LNCAP (cell line): ENCODE measurements around the gene TMEM100.

ENCODE experiments used
- TF ChIP-seq, protein P1 (sequence below): fragments of 450-650 bp; IDR thresholded peaks from 2 replicates; pipeline ENCODE4 v1.5.1; 2017; ENCODE audit warnings: mild to moderate bottlenecking

The TMEM100 gene

GRCh38 chr17:55722742-55723487, at the start of gene TMEM100:
Gene TMEM100 (minus strand): TSS chr17:55722864. CDS start chr17:55721070, 1,794 bp downstream.
- TF ChIP-seq, protein P1, sequence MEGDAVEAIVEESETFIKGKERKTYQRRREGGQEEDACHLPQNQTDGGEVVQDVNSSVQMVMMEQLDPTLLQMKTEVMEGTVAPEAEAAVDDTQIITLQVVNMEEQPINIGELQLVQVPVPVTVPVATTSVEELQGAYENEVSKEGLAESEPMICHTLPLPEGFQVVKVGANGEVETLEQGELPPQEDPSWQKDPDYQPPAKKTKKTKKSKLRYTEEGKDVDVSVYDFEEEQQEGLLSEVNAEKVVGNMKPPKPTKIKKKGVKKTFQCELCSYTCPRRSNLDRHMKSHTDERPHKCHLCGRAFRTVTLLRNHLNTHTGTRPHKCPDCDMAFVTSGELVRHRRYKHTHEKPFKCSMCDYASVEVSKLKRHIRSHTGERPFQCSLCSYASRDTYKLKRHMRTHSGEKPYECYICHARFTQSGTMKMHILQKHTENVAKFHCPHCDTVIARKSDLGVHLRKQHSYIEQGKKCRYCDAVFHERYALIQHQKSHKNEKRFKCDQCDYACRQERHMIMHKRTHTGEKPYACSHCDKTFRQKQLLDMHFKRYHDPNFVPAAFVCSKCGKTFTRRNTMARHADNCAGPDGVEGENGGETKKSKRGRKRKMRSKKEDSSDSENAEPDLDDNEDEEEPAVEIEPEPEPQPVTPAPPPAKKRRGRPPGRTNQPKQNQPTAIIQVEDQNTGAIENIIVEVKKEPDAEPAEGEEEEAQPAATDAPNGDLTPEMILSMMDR, result no peak

GRCh38 chr17:55772086-55772485, 49.4 kb upstream of the TMEM100 start:
- TF ChIP-seq, protein P1, result no peak

- TF ChIP-seq, protein P1, result peak; percentile 62
These were observed 47.7 kb upstream of the TMEM100 start for GRCh38 chr17:55770196-55770870.

DNA sequence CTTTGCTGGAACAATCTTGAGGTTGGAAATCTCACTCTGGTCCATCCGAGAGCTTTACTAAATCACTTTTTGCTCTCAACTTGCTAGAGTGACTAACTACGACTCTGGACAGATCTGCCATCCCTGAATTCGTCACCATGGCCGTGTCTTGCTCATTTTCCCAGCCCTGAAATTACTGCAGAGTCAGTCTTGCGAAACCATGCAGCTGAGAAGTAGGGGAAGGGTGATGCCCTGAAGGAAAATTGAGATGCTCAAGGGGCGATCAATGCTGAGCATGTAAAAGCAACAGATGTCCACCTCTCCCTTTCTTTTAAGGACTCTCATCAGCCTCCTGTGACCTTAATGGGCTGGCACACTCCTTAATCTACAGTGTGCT, 46.9 kb upstream of the TMEM100 start:
- TF ChIP-seq, protein P1, result no peak

- TF ChIP-seq, protein P1, result no peak
These were observed 46.4 kb upstream of the TMEM100 start for GRCh38 chr17:55768936-55769624.

DNA sequence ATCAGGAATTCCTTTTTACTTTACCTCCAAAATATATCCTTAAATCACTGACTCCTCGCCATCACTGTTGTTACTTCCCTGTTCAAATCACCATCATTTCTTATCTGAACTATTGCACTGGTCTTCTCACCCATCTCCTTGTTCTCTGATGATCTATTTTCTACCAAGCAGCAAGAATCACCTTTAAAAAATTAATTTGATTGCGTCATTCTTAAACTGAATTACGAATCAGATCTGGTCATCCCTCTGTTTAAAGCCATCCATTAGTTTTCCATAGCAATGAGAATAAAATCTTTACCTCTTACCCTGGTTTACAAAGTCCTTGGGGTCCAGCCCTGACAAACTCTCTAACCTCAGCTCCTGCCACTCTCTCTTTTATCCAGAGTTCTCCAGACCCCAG, 42.8 kb upstream of the TMEM100 start:
- TF ChIP-seq, protein P1, result no peak

DNA sequence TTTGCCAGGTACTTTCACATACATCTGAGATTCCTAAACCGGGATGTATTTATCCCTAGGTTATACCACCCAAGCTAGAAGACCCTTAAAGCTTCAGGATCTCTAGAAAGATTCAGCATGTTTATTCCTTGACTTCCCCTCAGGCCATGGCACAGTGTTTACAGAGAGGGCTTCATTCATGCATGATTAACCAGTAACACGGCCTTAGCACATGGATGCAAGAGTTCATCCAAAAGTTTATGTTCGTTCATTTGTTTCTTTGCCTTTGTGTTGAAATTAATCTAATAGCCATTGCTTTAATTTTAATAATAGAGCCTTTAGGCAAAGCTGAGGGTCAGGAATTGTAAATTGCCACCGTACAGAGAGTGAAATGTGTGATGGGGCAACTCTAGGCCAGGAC, 41.9 kb upstream of the TMEM100 start:
- TF ChIP-seq, protein P1, result no peak
